MM.1S (cell line): ENCODE measurements around the gene LRIG2.

Experiments used
- EZH2phosphoT487 ChIP-seq: fragments of 300-600 bp; sonication (generic); IDR thresholded peaks from 2 replicates; pipeline ENCODE4 v1.6.1; 2018; ENCODE audit warnings: antibody characterized with exemption, low read length
- TF ChIP-seq, protein P1 (sequence below): fragments of 300-600 bp; sonication (generic); IDR thresholded peaks from 2 replicates; pipeline ENCODE4 v1.5.1; 2016; ENCODE audit warnings: antibody characterized with exemption, low read length, mixed read lengths

DNA sequence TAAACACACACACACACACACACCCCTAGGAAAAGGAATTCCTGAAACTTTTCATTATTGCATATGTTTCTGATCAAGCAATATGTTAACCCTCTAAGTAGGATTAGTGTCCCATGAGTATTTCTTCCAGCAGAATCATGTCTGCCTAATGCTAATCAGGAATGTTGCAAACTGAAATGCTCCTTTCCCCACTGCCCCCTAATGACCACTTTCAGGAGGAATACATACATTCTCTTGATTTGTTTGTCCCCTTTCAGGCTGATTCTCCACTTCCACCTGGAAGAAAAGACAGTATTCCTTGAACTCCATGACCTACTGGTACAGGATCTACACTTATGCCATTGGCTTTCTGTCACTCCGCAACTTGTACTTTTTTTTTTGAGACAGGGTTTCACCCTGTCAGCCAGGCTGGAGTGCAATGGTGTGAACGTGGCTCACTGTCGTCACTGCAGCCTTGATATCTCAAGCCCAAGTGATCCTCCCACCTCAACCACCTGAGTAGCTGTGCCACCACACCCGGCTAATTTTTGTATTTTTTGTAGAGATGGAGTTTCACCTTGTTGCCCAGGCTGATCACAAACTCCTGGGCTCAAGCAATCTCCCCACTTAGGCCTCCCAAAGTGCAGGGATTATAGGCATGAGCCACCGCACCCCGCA lies 56.7 kb downstream of the LRIG2 start:
- TF ChIP-seq, protein P1, sequence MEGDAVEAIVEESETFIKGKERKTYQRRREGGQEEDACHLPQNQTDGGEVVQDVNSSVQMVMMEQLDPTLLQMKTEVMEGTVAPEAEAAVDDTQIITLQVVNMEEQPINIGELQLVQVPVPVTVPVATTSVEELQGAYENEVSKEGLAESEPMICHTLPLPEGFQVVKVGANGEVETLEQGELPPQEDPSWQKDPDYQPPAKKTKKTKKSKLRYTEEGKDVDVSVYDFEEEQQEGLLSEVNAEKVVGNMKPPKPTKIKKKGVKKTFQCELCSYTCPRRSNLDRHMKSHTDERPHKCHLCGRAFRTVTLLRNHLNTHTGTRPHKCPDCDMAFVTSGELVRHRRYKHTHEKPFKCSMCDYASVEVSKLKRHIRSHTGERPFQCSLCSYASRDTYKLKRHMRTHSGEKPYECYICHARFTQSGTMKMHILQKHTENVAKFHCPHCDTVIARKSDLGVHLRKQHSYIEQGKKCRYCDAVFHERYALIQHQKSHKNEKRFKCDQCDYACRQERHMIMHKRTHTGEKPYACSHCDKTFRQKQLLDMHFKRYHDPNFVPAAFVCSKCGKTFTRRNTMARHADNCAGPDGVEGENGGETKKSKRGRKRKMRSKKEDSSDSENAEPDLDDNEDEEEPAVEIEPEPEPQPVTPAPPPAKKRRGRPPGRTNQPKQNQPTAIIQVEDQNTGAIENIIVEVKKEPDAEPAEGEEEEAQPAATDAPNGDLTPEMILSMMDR: no peak
- no peak for TF ChIP-seq EZH2phosphoT487
